ES-I3 (cell line): ENCODE results near the gene PRKAR1B.

Experiments
- H3K36me3 ChIP-seq: 2 replicates; pipeline ENCODE4 v1.6.1; 2013; ENCODE audit warnings: mild to moderate bottlenecking, low read length, control low read depth, moderate library complexity; ENCODE audit not compliant: insufficient read depth
- H3K4me1 ChIP-seq: 2 replicates; pipeline ENCODE4 v1.6.1; 2013; ENCODE audit warnings: mild to moderate bottlenecking, control low read depth, low read length; ENCODE audit not compliant: insufficient read depth
- H3K9ac ChIP-seq: 2 replicates; pipeline ENCODE4 v1.6.1; 2013; ENCODE audit warnings: low read depth, mild to moderate bottlenecking, low read length, moderate library complexity
- H3K9me3 ChIP-seq: 2 replicates; pipeline ENCODE4 v1.6.1; 2013; ENCODE audit warnings: mild to moderate bottlenecking, low read length, moderate library complexity; ENCODE audit not compliant: control insufficient read depth, insufficient read depth

The PRKAR1B gene

DNA sequence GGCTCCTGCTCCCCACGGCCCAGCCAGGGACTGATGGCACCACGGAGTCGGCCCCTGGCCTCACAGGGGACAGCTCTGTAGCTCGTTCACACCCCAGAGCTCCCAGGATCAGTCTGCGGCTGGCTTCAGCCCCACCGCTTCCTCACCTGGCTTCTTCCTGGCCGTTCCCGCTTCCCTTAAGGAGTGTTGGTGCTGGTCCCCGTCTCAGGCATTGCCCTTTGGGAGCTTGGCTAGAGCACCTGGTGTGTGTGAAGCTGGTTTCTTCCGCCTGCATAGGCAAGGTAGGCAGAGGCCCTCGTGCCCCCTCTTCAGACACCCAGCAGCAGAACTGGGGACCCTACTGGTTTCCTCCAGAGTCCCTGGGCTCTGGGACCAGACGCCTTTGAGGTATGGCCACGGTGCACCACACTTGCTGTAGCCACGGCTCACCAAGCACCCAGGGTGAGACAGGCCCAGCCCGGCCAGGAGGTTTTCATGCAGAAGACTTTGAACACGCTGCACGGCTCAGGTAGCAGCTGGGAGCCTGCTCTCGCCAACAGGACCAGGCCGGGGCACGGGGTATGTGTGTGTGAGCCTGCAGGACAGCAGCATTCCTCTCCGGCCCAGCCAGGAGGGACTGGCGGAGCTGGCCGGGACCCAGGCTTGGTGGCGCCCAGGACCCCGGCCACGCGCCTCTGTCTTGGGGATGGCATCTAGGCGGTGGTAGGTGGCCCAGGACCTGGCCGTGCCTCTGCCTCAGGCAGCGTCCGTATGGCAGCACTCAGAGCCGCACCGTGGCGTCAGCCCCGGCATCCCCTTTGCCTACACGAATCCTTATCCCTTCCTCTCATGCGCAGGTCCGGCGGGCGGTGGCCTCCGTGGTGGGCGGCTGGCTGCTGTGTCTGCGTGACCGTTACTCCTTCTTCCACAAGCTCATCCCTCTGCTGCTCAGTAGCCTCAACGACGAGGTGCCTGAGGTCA lies 13.2 kb upstream of the PRKAR1B start:
- Histone ChIP-seq H3K9ac (no peak overlapping the region), H3K4me1 (no peaks in the 10 kb centered on the region), H3K36me3 (0 out of 2 replicates have a peak, but pooled peaks cover 3% of the 10 kb centered on the region), H3K9me3 (peaks cover 3% of the 10 kb centered on the region; the same call in 1 of the 2 replicates)

DNA sequence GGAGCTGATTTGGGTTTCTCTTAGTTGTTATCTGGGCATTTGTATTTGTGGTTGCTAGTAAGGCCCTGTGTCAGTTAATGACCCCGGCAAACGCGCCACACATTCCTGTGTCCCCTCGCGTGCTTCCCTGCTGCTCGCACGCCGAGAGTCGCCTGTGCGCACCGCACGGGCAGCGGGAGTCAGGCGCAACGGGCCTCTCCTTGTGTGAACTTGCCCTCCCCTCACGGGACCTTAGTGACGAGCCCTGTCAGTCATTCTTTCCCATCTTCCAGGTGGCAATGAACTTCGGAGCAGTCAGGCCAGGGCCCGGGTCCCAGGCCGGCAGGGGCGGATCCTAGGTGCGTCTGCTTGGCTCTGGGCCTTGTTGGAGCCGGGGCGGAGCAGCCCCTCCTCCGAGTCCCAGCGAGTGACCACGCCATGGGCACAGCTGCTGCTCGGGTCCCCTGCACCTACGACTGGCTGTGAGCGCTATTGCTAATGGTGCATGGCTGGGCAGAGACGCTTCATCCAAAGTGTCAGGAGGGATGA lies 12.4 kb upstream of the PRKAR1B start:
- H3K36me3 ChIP-seq: no peaks in the 10 kb centered on the region; the same call in 1 of the 2 replicates

DNA sequence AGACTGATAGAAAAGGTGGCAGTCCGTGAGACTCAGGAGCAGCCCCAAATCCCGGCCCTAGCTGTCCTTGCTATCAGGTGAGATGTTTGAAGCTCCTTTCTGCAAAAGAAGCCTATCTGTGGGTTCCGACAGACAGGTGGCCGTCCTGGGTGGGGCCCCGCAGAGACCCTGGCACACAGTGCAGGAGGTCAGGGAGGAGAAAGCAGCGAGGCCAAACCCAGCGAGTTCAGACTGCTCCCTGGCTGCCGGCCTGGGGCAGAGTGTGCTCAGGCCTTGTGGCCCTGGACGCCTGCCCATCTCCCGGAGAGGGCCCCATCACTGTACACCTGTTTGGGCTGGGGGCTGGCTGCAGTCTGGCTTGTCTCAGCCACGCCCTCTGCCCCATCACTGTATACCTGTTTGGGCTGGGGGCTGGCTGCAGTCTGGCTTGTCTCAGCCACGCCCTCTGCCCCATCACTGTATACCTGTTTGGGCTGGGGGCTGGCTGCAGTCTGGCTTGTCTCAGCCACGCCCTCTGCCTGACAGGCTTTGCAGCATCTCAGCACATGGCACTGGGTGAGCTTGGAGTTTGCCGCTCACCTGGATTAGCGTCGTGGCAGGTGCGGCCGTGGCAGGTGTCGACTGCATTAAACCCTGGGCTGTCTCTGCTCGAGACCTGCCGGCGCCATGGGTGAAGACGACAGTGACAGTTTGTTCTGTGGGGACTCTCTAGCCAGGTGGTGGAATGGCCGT lies 11.8 kb upstream of the PRKAR1B start:
- Histone ChIP-seq H3K4me1 (no peaks in the 10 kb centered on the region), H3K9ac (no peak overlapping the region), H3K36me3 (no peaks in the 10 kb centered on the region; the same call in 1 of the 2 replicates), H3K9me3 (peaks cover 7% of the 10 kb centered on the region; the same call in 1 of the 2 replicates)

More for the DNA sequence above, 12.4 kb upstream of the PRKAR1B start:
- H3K4me1 ChIP-seq: no peaks in the 10 kb centered on the region
- peaks cover 7% of the 10 kb centered on the region; the same call in 1 of the 2 replicates for H3K9me3 ChIP-seq
- no peak overlapping the region for H3K9ac ChIP-seq

DNA sequence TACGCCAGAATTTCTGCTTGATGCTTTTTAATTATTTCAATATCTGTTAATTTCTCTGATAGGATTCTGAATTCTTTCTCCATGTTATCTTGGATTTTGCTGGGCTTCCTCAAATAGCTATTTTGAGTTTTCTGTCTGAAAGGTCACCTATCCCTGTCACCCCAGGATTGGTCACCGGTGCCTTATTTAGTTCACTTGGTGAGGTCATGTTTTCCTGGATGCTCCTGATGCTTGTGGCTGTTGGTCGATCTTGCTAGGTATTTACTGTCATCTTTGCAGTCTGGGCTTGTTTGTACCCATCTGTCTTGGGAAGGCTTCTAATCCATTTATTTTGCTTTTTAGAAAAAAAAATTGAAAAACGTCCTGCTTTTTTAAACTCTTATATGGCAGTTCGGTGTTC lies 11.2 kb upstream of the PRKAR1B start:
- Histone ChIP-seq H3K9me3 (peaks cover 7% of the 10 kb centered on the region; the same call in 1 of the 2 replicates), H3K36me3 (no peaks in the 10 kb centered on the region; the same call in 1 of the 2 replicates), H3K4me1 (no peaks in the 10 kb centered on the region), H3K9ac (no peak overlapping the region)

DNA sequence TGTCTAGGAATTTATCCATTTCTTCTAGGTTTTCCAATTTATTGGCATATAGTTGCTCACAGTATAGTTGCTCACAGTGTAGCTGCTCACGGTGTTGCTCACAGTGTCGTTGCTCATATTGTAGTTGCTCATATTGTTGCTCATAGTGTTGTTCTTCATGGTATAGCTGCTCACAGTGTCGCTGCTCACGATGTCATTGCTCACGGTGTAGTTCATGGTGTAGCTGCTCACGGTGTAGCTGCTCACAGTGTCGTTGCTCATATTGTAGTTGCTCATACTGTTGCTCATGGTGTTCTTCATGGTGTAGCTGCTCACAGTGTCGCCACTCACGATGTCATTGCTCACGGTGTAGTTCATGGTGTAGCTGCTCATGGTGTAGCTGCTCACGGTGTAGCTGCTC lies 7.7 kb upstream of the PRKAR1B start:
- H3K36me3 ChIP-seq: no peaks in the 10 kb centered on the region; the same call in 1 of the 2 replicates
- H3K4me1 ChIP-seq: no peaks in the 10 kb centered on the region
- peaks cover 7% of the 10 kb centered on the region; the same call in 1 of the 2 replicates for H3K9me3 ChIP-seq
- no peak overlapping the region for H3K9ac ChIP-seq

DNA sequence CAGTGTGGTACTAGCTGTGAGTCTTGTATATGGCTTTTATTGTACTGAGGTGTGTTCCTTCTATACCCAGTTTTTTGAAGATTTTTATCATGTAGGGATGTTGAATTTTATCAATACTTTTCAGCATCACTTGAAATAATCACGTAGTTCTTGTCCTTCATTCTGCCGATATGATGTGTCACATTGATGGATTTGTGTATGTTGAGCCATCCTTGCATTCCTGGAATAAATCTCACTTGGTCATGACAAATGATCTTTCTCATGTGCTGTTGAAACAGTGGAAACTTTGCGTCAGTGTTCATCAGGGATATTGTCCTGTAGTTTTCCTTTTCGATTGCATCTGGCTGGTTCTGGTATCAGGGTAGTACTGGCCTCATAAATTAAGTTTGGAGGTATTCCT lies 7.1 kb upstream of the PRKAR1B start:
- Histone ChIP-seq H3K4me1 (no peaks in the 10 kb centered on the region), H3K9ac (no peak overlapping the region), H3K36me3 (no peaks in the 10 kb centered on the region; the same call in 1 of the 2 replicates)

DNA sequence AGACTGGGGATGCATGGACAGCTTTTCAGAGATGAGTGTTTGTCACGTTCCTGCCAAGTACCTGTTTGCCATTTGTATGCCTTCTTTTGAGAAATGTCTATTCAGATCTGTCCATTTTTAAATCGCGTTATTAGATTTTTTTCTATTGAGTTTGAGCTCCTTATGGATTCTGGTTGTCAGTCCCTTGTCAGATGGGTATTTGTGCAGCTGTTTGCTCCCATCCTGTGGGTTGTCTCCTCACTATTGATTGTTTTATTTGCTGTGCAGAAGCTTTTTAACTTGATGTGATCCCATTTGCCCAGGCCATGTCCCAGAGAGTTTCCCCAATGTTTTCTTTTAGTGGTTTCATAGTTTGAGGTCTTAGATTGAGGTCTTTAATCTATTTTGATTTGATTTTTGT lies 5.5 kb upstream of the PRKAR1B start:
- Histone ChIP-seq H3K36me3 (no peaks in the 10 kb centered on the region; the same call in 1 of the 2 replicates), H3K9me3 (peaks cover 7% of the 10 kb centered on the region; the same call in 1 of the 2 replicates), H3K4me1 (no peaks in the 10 kb centered on the region), H3K9ac (no peak overlapping the region)

More for the DNA sequence above, 7.1 kb upstream of the PRKAR1B start:
- peaks cover 7% of the 10 kb centered on the region; the same call in 1 of the 2 replicates for H3K9me3 ChIP-seq

DNA sequence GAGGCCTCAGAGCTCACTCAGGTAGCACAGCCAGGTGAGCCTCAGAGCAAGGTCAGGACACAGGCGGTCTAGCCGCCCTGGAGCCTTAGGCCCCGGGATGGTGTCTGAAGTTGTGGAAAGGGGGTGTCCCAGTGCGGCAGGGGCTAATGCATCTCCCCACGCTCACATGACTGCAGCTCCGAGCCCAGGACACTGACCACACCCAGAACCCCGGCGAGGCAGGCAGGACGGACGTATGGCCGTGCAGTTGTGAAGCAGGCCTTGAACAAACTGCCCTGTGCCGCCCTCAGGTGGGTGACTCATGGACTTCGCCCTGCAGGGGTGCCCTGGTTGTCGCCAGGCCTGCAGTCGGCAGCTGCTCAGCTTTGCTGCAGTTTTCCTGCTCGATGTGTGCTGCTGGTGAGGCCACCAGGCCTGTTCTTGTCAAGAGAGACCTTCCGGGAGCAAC lies 5.0 kb upstream of the PRKAR1B start:
- Histone ChIP-seq H3K9ac (no peak overlapping the region), H3K9me3 (peaks cover 7% of the 10 kb centered on the region; the same call in 1 of the 2 replicates), H3K36me3 (no peaks in the 10 kb centered on the region; the same call in 1 of the 2 replicates), H3K4me1 (no peaks in the 10 kb centered on the region)

DNA sequence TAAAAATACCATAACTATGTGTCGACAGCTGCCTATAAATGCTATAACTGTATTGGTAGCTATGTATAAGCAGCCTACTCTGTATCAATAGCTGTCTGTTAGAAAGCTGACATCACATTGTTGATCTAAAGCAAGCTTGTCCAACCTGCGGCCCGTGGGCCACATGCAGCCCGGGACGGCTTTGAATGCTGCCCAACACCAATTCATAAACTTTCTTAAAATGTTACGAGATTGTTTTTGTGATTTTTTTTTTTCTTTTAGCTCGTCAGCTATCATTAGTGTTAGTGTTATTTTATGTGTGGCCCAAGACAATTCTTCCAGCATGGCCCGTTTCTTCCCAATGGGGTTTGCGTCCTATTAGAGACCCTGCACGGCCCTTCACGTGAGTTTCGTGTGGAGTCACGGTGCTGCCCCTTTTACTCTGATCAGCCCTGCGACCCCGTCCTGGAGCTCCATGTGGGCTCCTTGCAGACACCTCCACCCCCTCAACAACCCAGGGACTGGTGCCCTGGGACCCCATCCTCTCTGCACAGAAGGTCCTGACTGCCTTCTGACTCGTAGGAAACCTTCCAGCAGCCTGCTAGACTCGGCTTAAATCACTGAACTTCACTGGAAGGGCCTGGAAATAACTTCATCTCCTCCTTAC lies 4.5 kb upstream of the PRKAR1B start:
- no peaks in the 10 kb centered on the region for H3K4me1 ChIP-seq
- H3K9ac ChIP-seq: no peak overlapping the region
- no peaks in the 10 kb centered on the region; the same call in 1 of the 2 replicates for H3K36me3 ChIP-seq
- H3K9me3 ChIP-seq: peaks cover 7% of the 10 kb centered on the region; the same call in 1 of the 2 replicates

DNA sequence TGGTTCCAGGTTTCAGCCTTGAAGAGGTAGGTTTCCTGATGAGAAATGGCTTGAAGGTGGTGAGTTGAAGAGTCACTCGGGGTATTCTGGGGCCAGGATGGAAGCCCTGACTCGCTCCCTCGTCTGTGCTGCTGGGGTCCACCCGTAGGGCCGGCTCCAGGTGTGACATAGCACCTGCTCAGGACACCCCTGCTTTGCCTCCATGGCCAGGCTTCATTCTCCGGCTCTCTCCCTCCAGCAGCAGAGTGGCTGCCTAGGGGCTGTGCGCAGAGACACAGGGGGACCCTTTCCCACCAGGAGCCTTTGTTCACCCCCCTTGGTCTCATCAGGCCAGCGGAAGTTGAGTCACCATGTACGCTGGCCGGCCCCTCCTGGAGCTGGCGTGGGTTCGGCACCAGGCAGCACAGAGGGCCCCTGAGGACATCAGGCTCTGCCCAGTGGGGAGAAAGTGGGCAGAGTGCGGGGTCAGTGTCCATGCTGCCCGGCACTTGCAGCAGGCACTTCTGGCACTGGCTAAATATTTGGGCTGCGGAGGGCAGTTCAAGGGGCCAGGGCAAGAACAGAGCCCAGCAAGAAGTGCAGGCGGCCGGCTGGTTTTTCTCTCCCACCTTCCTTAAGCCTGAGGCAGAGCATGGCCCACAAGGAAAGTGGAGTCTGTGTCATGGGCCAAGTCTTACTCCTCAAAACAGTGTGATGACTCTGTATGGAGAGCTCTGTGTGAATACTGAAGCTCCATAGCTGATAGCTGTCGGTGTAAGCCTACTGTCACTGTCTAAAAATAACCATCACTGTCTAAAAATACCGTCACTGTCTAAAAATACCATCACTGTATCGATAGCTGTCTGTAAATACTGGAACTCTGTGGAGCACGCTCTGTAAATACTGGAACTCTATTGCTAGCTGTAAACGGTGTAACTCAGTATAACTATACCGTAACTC lies 3.7 kb upstream of the PRKAR1B start:
- Histone ChIP-seq H3K4me1 (no peaks in the 10 kb centered on the region), H3K36me3 (no peaks in the 10 kb centered on the region; the same call in 1 of the 2 replicates), H3K9ac (no peak overlapping the region), H3K9me3 (peaks cover 7% of the 10 kb centered on the region; the same call in 1 of the 2 replicates)

DNA sequence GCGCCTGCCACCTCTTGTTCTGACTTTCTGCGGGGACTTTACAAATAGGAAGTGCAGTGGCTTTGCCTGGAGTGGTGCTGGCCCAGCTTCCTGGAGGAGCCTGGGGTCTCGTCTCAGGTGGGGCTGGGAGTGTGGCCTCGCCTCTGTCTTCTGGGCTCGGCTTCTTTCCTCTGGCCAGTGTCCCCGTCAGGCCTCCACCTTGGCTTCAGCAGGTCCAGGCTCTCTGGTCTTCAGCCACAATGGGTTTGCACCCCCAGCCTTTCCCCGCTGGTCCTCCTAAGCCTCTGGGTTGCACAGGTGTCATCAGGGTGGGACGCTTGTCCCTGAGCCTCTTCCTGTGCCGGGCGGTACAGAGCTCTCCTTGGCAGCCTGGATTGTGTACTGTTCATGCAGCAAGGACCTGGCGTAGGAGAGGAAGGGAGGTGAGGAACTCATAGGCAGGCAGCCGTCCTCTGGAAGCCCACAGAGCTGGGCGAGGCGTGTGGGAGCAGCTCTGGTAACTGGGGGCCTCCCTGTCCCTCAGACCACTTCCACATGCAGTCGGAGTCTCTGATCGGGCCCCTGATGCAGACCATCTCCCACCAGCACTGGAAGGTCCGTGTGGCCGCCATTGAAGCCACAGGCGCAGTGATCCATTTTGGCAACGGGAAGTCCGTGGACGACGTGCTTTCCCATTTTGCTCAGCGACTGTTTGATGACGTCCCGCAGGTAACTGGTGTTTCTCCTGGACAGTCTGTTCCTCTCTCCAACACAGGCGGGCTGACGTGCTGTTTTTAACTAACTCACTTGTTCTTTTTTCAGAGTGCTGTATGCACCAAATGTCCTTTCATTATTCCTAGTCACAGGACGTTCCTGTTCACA lies 2.3 kb upstream of the PRKAR1B start:
- no peaks in the 10 kb centered on the region; the same call in 1 of the 2 replicates for H3K36me3 ChIP-seq
- no peaks in the 10 kb centered on the region for H3K4me1 ChIP-seq
- H3K9me3 ChIP-seq: no peaks in the 10 kb centered on the region
- H3K9ac ChIP-seq: no peak overlapping the region

DNA sequence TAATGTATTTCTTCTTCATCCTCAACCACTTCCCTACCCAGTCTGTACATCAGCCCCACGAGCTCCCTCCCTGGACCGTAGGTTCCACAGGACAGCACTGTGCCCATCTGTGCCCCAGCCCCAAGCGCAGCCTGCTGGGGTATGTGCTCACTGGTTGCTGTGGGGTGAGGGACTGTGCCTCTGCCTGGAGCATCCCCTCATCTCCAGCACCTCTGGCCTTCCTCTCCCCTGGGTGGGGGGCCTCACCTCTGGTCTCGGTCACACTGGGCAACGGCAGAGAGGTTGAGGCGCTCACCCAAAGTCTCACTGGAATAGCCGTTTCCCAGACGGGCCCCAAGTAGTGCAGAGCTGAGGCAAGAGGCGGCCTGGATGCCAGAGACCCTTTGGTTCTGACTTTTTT lies 1.5 kb upstream of the PRKAR1B start:
- Histone ChIP-seq H3K9me3 (no peaks in the 10 kb centered on the region), H3K9ac (no peak overlapping the region), H3K4me1 (no peaks in the 10 kb centered on the region), H3K36me3 (no peaks in the 10 kb centered on the region; the same call in 1 of the 2 replicates)
